ENCODE results near the gene SRD5A3. TPM values are rescaled to one million over a fixed set of nuclear protein-coding genes. Genes with fewer than 3 reads are reported as not detected.

SRD5A3 gene
- total and polyA plus RNA-seq, 10 of the 15 experiments (the other 5 are each of a cell fraction or from before 2014, with no cell fraction given) = 1.6 to 20.4 (median 6.1) TPM

- ChIA-PET POLR2A (interaction anchor here (0.7 kb wide), 1 partner anchor 32 kb away, joined by 3 read pairs; no protein-coding TSS in a partner anchor), CTCF (no interaction called here), RAD21 (ENCODE audit: unreplicated experiment) (no interaction called here), SMC1A (ENCODE audit: uncharacterized antibody, unreplicated experiment) (no interaction called here)
- no peak for FAIRE-seq
- H4K20me1 ChIP-seq (ENCODE audit: control insufficient read depth, insufficient read depth) = no peaks in the 10 kb centered on the region
- no peak for ATAC-seq
- H3K9ac ChIP-seq (ENCODE audit: control insufficient read depth, insufficient read depth, low read length) = no peak overlapping the region
- H3K36me3 ChIP-seq (ENCODE audit: control insufficient read depth in 2 of 2, insufficient read depth in 2 of 2, low read length in 1 of 2) = no peaks in the 10 kb centered on the region
- H3K4me2 ChIP-seq (ENCODE audit: control insufficient read depth, insufficient read depth) = no peak overlapping the region
- TF ChIP-seq GATAD2B (conservative IDR thresholded peaks at IDR 0.05; ENCODE audit: low read depth) (no peak), ZNF24 (IDR thresholded peaks at IDR 0.05) (no peak), SIN3A (IDR thresholded peaks at IDR 0.05; ENCODE audit: low read depth, low read length) (no peak), ASH2L (IDR thresholded peaks at IDR 0.05; ENCODE audit: borderline replicate concordance, low read depth) (no peak), POLR2AphosphoS2 (IDR thresholded peaks at IDR 0.05; ENCODE audit: low read depth, low read length) (no peak), PAX5 (IDR thresholded peaks at IDR 0.05; ENCODE audit: borderline replicate concordance, low read depth, low read length) (no peak), PML (IDR thresholded peaks at IDR 0.05; ENCODE audit: low read length) (no peak), RAD21 (IDR thresholded peaks at IDR 0.05; ENCODE audit: insufficient read depth, low read depth, low read length) (no peak), BACH1 (IDR thresholded peaks at IDR 0.05; ENCODE audit: borderline replicate concordance) (no peak), MEF2A (IDR thresholded peaks at IDR 0.05; ENCODE audit: insufficient read depth, low read depth, low read length) (no peak), RCOR1 (conservative IDR thresholded peaks at IDR 0.05; ENCODE audit: low read depth, low read length) (no peak), SRF (IDR thresholded peaks at IDR 0.05; ENCODE audit: low read depth in 2 of 2, low read length in 2 of 2) (no peak), HDAC6 (IDR thresholded peaks at IDR 0.05; ENCODE audit: unreplicated experiment) (no peak), NR2F1 (conservative IDR thresholded peaks at IDR 0.05) (no peak)
- TF ChIP-seq, protein P1, sequence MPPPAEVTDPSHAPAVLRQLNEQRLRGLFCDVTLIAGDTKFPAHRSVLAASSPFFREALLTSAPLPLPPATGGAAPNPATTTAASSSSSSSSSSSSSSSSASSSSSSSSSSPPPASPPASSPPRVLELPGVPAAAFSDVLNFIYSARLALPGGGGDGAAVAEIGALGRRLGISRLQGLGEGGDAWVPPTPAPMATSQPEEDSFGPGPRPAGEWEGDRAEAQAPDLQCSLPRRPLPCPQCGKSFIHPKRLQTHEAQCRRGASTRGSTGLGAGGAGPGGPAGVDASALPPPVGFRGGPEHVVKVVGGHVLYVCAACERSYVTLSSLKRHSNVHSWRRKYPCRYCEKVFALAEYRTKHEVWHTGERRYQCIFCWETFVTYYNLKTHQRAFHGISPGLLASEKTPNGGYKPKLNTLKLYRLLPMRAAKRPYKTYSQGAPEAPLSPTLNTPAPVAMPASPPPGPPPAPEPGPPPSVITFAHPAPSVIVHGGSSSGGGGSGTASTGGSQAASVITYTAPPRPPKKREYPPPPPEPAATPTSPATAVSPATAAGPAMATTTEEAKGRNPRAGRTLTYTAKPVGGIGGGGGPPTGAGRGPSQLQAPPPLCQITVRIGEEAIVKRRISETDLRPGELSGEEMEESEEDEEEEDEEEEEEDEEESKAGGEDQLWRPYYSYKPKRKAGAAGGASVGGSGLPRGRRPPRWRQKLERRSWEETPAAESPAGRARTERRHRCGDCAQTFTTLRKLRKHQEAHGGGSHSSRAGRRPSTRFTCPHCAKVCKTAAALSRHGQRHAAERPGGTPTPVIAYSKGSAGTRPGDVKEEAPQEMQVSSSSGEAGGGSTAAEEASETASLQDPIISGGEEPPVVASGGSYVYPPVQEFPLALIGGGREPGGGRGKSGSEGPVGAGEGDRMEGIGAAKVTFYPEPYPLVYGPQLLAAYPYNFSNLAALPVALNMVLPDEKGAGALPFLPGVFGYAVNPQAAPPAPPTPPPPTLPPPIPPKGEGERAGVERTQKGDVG (CRISPR knock-in tag; IDR thresholded peaks at IDR 0.05) = no peak
- TF ChIP-seq, protein P2, sequence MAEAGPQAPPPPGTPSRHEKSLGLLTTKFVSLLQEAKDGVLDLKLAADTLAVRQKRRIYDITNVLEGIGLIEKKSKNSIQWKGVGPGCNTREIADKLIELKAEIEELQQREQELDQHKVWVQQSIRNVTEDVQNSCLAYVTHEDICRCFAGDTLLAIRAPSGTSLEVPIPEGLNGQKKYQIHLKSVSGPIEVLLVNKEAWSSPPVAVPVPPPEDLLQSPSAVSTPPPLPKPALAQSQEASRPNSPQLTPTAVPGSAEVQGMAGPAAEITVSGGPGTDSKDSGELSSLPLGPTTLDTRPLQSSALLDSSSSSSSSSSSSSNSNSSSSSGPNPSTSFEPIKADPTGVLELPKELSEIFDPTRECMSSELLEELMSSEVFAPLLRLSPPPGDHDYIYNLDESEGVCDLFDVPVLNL (IDR thresholded peaks at IDR 0.05; ENCODE audit: low read depth, low read length) = no peak
- TF ChIP-seq, protein P3, sequence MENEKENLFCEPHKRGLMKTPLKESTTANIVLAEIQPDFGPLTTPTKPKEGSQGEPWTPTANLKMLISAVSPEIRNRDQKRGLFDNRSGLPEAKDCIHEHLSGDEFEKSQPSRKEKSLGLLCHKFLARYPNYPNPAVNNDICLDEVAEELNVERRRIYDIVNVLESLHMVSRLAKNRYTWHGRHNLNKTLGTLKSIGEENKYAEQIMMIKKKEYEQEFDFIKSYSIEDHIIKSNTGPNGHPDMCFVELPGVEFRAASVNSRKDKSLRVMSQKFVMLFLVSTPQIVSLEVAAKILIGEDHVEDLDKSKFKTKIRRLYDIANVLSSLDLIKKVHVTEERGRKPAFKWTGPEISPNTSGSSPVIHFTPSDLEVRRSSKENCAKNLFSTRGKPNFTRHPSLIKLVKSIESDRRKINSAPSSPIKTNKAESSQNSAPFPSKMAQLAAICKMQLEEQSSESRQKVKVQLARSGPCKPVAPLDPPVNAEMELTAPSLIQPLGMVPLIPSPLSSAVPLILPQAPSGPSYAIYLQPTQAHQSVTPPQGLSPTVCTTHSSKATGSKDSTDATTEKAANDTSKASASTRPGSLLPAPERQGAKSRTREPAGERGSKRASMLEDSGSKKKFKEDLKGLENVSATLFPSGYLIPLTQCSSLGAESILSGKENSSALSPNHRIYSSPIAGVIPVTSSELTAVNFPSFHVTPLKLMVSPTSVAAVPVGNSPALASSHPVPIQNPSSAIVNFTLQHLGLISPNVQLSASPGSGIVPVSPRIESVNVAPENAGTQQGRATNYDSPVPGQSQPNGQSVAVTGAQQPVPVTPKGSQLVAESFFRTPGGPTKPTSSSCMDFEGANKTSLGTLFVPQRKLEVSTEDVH (IDR thresholded peaks at IDR 0.05; ENCODE audit: low read depth, partially characterized antibody) = no peak
- intact Hi-C loops (cut with micrococcal nuclease; ENCODE audit: unreplicated experiment) = no loop called here
- in situ Hi-C loops (cut with MboI) = no loop called here
- no peaks in the 10 kb centered on the region for H3K9me3 ChIP-seq (replicated peaks; ENCODE audit: control insufficient read depth, insufficient read depth, low read length)
- H3K4me3 ChIP-seq = no peak overlapping the region
- H3K27ac ChIP-seq (ENCODE audit: control insufficient read depth, insufficient read depth) = no peak overlapping the region
- no peaks in the 10 kb centered on the region for H3K27me3 ChIP-seq (replicated peaks in 1 of 2; ENCODE audit: control insufficient read depth in 2 of 2, insufficient read depth in 2 of 2, low read length in 1 of 2)
- H3K4me1 ChIP-seq (ENCODE audit: control insufficient read depth, insufficient read depth, low read length) = no peaks in the 10 kb centered on the region
- no peaks in the 10 kb centered on the region for H3K79me2 ChIP-seq (ENCODE audit: control insufficient read depth, insufficient read depth, low read length)
- BruUV-seq (replicated peaks) = no TSS peak
- H2AFZ ChIP-seq (ENCODE audit: control insufficient read depth, low read depth, low read length) = no peak overlapping the region
- no peak for DNase-seq (ENCODE audit: low read depth, low spot score)
Measured at GRCh38 chr4:55337944-55338343, 8.1 kb upstream of the SRD5A3 start.

Measured in GM12878 (cell line).